ENCODE measurements around the gene PIGU. TPM values are rescaled to one million over a fixed set of nuclear protein-coding genes. Genes with fewer than 3 reads are reported as not detected.

The PIGU gene
- total and polyA plus RNA-seq, 3 experiments from 2014 or later = 24.9 to 33.0 (median 26.3) TPM

DNA sequence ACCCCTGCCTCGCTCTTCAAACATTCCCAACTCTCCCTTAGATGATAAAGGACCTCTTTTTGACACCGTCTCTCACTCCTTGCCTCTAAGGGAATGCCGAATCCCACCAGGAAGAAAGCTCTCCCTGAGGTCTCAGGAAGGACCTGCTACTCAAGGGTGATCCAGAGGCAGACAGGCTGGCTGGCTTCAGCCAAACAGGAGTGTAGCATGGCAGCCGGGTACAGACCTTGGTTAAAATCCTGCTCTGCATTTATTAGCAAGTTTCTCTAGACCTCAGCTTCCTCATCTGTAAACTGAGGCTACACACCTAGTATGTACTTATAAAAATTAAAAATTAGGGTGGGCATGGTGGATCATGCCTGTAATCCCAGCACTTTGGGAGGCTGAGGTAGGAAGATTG is 101.1 kb downstream of the PIGU start:
- POLR2A ChIA-PET = no interaction called here
- Mint-ChIP-seq H3K9me3 (no peaks in the 10 kb centered on the region), H3K27me3 (no peaks in the 10 kb centered on the region), H3K4me1 (peaks cover 21% of the 10 kb centered on the region in 3 donors), H3K4me3 (no peak overlapping the region), H3K27ac (no peak overlapping the region), H3K36me3 (peaks cover 5 to 57% (median 22%) of the 10 kb centered on the region in 3 donors)
- Histone ChIP-seq H3K4me3 (ENCODE audit: low read length) (no peak overlapping the region), H3K4me1 (ENCODE audit: insufficient read depth, low read length) (peaks cover 9% of the 10 kb centered on the region), H3K9me3 (ENCODE audit: low read length) (no peaks in the 10 kb centered on the region), H3K36me3 (ENCODE audit: insufficient read depth, low read length) (no peaks in the 10 kb centered on the region), H3K27ac (ENCODE audit: low read depth, low read length) (no peak overlapping the region), H3K27me3 (ENCODE audit: insufficient read depth, low read length, poor library complexity, severe bottlenecking) (no peaks in the 10 kb centered on the region)
- CTCF ChIA-PET = no interaction called here
- DNase-seq = no peak

- Histone ChIP-seq H3K4me1 (ENCODE audit: insufficient read depth, low read length) (peaks cover 5% of the 10 kb centered on the region), H3K4me3 (ENCODE audit: low read length) (no peak overlapping the region), H3K9me3 (ENCODE audit: low read length) (no peaks in the 10 kb centered on the region), H3K36me3 (ENCODE audit: insufficient read depth, low read length) (no peaks in the 10 kb centered on the region), H3K27me3 (ENCODE audit: insufficient read depth, low read length, poor library complexity, severe bottlenecking) (no peaks in the 10 kb centered on the region), H3K27ac (ENCODE audit: low read depth, low read length) (no peak overlapping the region)
- CTCF ChIA-PET = no interaction called here
- Mint-ChIP-seq H3K4me1 (peaks cover 16 to 17% (median 17%) of the 10 kb centered on the region in 3 donors), H3K27me3 (no peaks in the 10 kb centered on the region), H3K4me3 (no peak overlapping the region), H3K9me3 (no peaks in the 10 kb centered on the region), H3K36me3 (peaks cover 5 to 53% (median 22%) of the 10 kb centered on the region in 3 donors), H3K27ac (no peak overlapping the region)
- no peak for DNase-seq
- POLR2A ChIA-PET = no interaction called here
Observed at GRCh38 chr20:34575271-34575670, 101.6 kb downstream of the PIGU start.

DNA sequence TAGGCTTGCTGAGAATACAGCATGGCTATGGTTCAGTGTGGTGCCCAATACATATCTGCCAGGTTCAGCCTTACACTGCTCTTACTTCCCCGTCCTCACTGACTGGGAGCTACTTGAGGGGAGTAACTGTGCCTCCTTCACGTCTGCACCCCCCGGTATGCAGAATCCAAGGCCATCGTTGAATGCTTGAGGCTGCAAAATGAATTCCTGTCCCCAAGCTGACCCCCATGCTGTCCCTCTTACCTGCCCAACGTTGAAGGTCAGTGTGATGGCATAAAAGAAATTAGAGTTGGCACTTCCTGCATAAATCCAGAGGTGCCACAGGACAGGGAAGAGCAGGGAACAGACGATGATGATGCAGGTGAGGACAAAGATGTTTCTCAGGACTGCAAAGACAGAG is 102.0 kb downstream of the PIGU start:
- Histone ChIP-seq H3K27me3 (ENCODE audit: insufficient read depth, low read length, poor library complexity, severe bottlenecking) (no peaks in the 10 kb centered on the region), H3K4me3 (ENCODE audit: low read length) (no peak overlapping the region), H3K36me3 (ENCODE audit: insufficient read depth, low read length) (peaks cover 1% of the 10 kb centered on the region), H3K27ac (ENCODE audit: low read depth, low read length) (no peak overlapping the region), H3K9me3 (ENCODE audit: low read length) (no peaks in the 10 kb centered on the region), H3K4me1 (ENCODE audit: insufficient read depth, low read length) (peaks cover under 1% of the 10 kb centered on the region)
- H3K36me3 Mint-ChIP-seq = peaks cover 5 to 53% (median 22%) of the 10 kb centered on the region in 3 donors
- no peak overlapping the region for H3K4me3 Mint-ChIP-seq
- CTCF ChIA-PET = no interaction called here
- DNase-seq = no peak
- H3K9me3 Mint-ChIP-seq = no peaks in the 10 kb centered on the region
- peak overlapping the region in 2 of 8 donors; percentile 52 to 60 for H3K27ac Mint-ChIP-seq
- POLR2A ChIA-PET = no interaction called here
- H3K4me1 Mint-ChIP-seq = peaks cover 12 to 13% (median 13%) of the 10 kb centered on the region in 3 donors
- H3K27me3 Mint-ChIP-seq = no peaks in the 10 kb centered on the region

- POLR2A ChIA-PET = no interaction called here
- Histone ChIP-seq H3K4me1 (ENCODE audit: insufficient read depth, low read length) (no peaks in the 10 kb centered on the region), H3K4me3 (ENCODE audit: low read length) (no peak overlapping the region)
Observed at GRCh38 chr20:34574426-34574825, 102.5 kb downstream of the PIGU start.

GRCh38 chr20:34573541-34574300 is 103.2 kb downstream of the PIGU start:
- DNase-seq = no peak
- no peaks in the 10 kb centered on the region for H3K4me1 ChIP-seq (ENCODE audit: insufficient read depth, low read length)
- H3K27ac ChIP-seq (ENCODE audit: low read depth, low read length) = no peak overlapping the region
- no peaks in the 10 kb centered on the region for H3K9me3 Mint-ChIP-seq
- no peaks in the 10 kb centered on the region for H3K27me3 Mint-ChIP-seq
- ChIA-PET CTCF (no interaction called here), POLR2A (no interaction called here)
- H3K4me1 Mint-ChIP-seq = peaks cover 6 to 11% (median 9%) of the 10 kb centered on the region in 3 donors
- peaks cover 7% of the 10 kb centered on the region for H3K36me3 ChIP-seq (ENCODE audit: insufficient read depth, low read length)
- H3K4me3 ChIP-seq (ENCODE audit: low read length) = no peak overlapping the region
- peak overlapping the region in 4 of 8 donors; percentile 6 to 77 (median 62) for H3K27ac Mint-ChIP-seq
- no peaks in the 10 kb centered on the region for H3K27me3 ChIP-seq (ENCODE audit: insufficient read depth, low read length, poor library complexity, severe bottlenecking)
- no peak overlapping the region for H3K4me3 Mint-ChIP-seq
- H3K36me3 Mint-ChIP-seq = peaks cover 5 to 54% (median 22%) of the 10 kb centered on the region in 3 donors
- no peaks in the 10 kb centered on the region for H3K9me3 ChIP-seq (ENCODE audit: low read length)

More at GRCh38 chr20:34574426-34574825, 102.5 kb downstream of the PIGU start:
- no peak overlapping the region for H3K27ac ChIP-seq (ENCODE audit: low read depth, low read length)
- no peaks in the 10 kb centered on the region for H3K9me3 Mint-ChIP-seq
- no peak for DNase-seq
- H3K36me3 Mint-ChIP-seq = peaks cover 5 to 54% (median 22%) of the 10 kb centered on the region in 3 donors
- H3K9me3 ChIP-seq (ENCODE audit: low read length) = no peaks in the 10 kb centered on the region
- H3K36me3 ChIP-seq (ENCODE audit: insufficient read depth, low read length) = peaks cover 6% of the 10 kb centered on the region
- H3K27ac Mint-ChIP-seq = peak overlapping the region in 1 of 8 donors; percentile 52
- no peak overlapping the region for H3K4me3 Mint-ChIP-seq
- no peaks in the 10 kb centered on the region for H3K27me3 Mint-ChIP-seq
- H3K4me1 Mint-ChIP-seq = peaks cover 7 to 11% (median 9%) of the 10 kb centered on the region in 3 donors
- CTCF ChIA-PET = no interaction called here
- no peaks in the 10 kb centered on the region for H3K27me3 ChIP-seq (ENCODE audit: insufficient read depth, low read length, poor library complexity, severe bottlenecking)

DNA sequence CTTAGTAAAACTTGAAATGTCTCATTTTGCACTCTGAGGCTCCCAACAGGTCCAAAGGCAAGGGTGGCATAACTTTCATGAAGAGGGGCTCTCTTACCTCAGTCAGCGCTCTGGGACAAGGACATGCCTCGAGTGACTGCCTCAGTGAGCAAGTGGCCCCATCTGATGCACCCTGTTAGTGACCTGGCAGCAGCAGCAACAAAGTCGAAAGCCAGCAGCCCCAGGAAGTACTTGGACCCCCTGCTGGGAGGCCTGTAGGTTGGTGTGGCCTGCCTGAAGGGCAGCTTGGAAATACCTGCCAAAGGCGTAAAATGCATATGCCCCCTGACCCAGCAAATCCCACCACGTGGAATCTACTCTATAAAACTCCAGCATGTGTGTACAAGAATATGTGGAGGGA is 105.1 kb downstream of the PIGU start:
- Histone ChIP-seq H3K27ac (ENCODE audit: low read depth, low read length) (no peak overlapping the region), H3K27me3 (ENCODE audit: insufficient read depth, low read length, poor library complexity, severe bottlenecking) (no peaks in the 10 kb centered on the region), H3K4me3 (ENCODE audit: low read length) (no peak overlapping the region), H3K4me1 (ENCODE audit: insufficient read depth, low read length) (no peaks in the 10 kb centered on the region), H3K9me3 (ENCODE audit: low read length) (no peaks in the 10 kb centered on the region), H3K36me3 (ENCODE audit: insufficient read depth, low read length) (peaks cover 7% of the 10 kb centered on the region)
- peaks cover 6 to 11% (median 9%) of the 10 kb centered on the region in 3 donors for H3K4me1 Mint-ChIP-seq
- POLR2A ChIA-PET = no interaction called here
- CTCF ChIA-PET = no interaction called here
- H3K27me3 Mint-ChIP-seq = no peaks in the 10 kb centered on the region
- no peak for DNase-seq
- peaks cover 5 to 56% (median 19%) of the 10 kb centered on the region in 3 donors for H3K36me3 Mint-ChIP-seq
- H3K27ac Mint-ChIP-seq = peak overlapping the region in 4 of 8 donors; percentile 54 to 80 (median 58)
- no peak overlapping the region for H3K4me3 Mint-ChIP-seq
- no peaks in the 10 kb centered on the region for H3K9me3 Mint-ChIP-seq

DNA sequence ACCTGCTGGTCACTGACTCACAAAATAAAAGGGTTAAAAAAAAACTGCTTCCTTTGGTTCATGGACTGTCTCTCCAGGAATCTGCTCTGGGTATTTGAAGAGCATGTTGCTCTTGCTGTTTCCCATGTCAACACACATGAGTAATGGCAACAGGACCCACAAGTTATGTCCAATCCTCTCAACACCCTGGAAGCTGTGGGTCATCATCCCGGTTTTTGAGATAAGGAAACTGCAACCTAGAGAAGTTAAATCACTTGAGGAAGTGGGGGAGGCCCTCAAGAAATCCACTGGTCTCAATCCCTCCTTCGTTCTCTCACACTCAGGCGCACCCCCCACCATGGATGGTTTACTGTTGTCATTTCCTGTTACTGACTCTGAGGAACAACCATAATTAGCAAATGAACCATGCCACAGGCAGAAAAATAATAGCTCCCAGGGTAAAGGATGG is 106.0 kb downstream of the PIGU start:
- no peaks in the 10 kb centered on the region for H3K9me3 ChIP-seq (ENCODE audit: low read length)
- H3K36me3 ChIP-seq (ENCODE audit: insufficient read depth, low read length) = peaks cover 7% of the 10 kb centered on the region
- no peaks in the 10 kb centered on the region for H3K27me3 ChIP-seq (ENCODE audit: insufficient read depth, low read length, poor library complexity, severe bottlenecking)
- DNase-seq = no peak
- ChIA-PET CTCF (no interaction called here), POLR2A (interaction anchor here (0.6 kb wide), 1 partner anchor 806 kb away, joined by 3 read pairs; no protein-coding TSS in a partner anchor)
- no peak overlapping the region for H3K27ac ChIP-seq (ENCODE audit: low read depth, low read length)
- Mint-ChIP-seq H3K9me3 (no peaks in the 10 kb centered on the region), H3K27ac (peak overlapping the region in 3 of 8 donors; percentile 41 to 55 (median 44)), H3K27me3 (no peaks in the 10 kb centered on the region), H3K36me3 (peaks cover 5 to 57% (median 19%) of the 10 kb centered on the region in 3 donors), H3K4me3 (no peak overlapping the region), H3K4me1 (peaks cover 6 to 11% (median 9%) of the 10 kb centered on the region in 3 donors)
- no peak overlapping the region for H3K4me3 ChIP-seq (ENCODE audit: low read length)
- H3K4me1 ChIP-seq (ENCODE audit: insufficient read depth, low read length) = no peaks in the 10 kb centered on the region

- no peaks in the 10 kb centered on the region for H3K9me3 ChIP-seq (ENCODE audit: low read length)
- ChIA-PET POLR2A (no interaction called here), CTCF (no interaction called here)
- no peak overlapping the region for H3K27ac ChIP-seq (ENCODE audit: low read depth, low read length)
- no peak overlapping the region for H3K27ac Mint-ChIP-seq
- H3K36me3 ChIP-seq (ENCODE audit: insufficient read depth, low read length) = peaks cover 7% of the 10 kb centered on the region
- no peak for DNase-seq
- no peaks in the 10 kb centered on the region for H3K4me1 ChIP-seq (ENCODE audit: insufficient read depth, low read length)
- no peaks in the 10 kb centered on the region for H3K9me3 Mint-ChIP-seq
- no peaks in the 10 kb centered on the region for H3K27me3 Mint-ChIP-seq
- H3K36me3 Mint-ChIP-seq = peaks cover 5 to 53% (median 14%) of the 10 kb centered on the region in 3 donors
- H3K4me1 Mint-ChIP-seq = peaks cover 6 to 11% (median 9%) of the 10 kb centered on the region in 3 donors
- no peaks in the 10 kb centered on the region for H3K27me3 ChIP-seq (ENCODE audit: insufficient read depth, low read length, poor library complexity, severe bottlenecking)
- no peak overlapping the region for H3K4me3 Mint-ChIP-seq
- no peak overlapping the region for H3K4me3 ChIP-seq (ENCODE audit: low read length)
Observed at GRCh38 chr20:34569598-34569997, 107.3 kb downstream of the PIGU start.

Data from CD8-positive, alpha-beta memory T cell (primary cell).